ENCODE measurements around the gene SLCO4A1.
A peak's percentile ranks its signal among the peaks of the same experiment; 100 is the strongest.

SLCO4A1 gene

GRCh38 chr20:62638055-62638570 is 4.2 kb upstream of the SLCO4A1 start:
- no peak for DNase-seq (ENCODE audit: low read depth)

- DNase-seq (ENCODE audit: low read depth): no peak
These were observed 3.5 kb upstream of the SLCO4A1 start for GRCh38 chr20:62638679-62639406.

- DNase-seq (ENCODE audit: low read depth): no peak
These were observed 2.5 kb upstream of the SLCO4A1 start for GRCh38 chr20:62639765-62640164.

GRCh38 chr20:62640870-62641269 is 1.4 kb upstream of the SLCO4A1 start:
- DNase-seq (ENCODE audit: low read depth): no peak

- no peak for DNase-seq (ENCODE audit: low read depth)
These were observed 817 bp upstream of the SLCO4A1 start for GRCh38 chr20:62641321-62642050.

GRCh38 chr20:62642666-62643520 is 590 bp downstream of the SLCO4A1 start:
- peak; percentile 52 for DNase-seq (ENCODE audit: low read depth)

- no peak for DNase-seq (ENCODE audit: low read depth)
These were observed 1.3 kb downstream of the SLCO4A1 start for GRCh38 chr20:62643521-62644043.

GRCh38 chr20:62644044-62644795 is 1.9 kb downstream of the SLCO4A1 start:
- DNase-seq (ENCODE audit: low read depth): no peak

- no peak for DNase-seq (ENCODE audit: low read depth)
These were observed 2.6 kb downstream of the SLCO4A1 start for GRCh38 chr20:62644802-62645496.

- no peak for DNase-seq (ENCODE audit: low read depth)
These were observed 3.3 kb downstream of the SLCO4A1 start for GRCh38 chr20:62645613-62646012.

- DNase-seq (ENCODE audit: low read depth): no peak
These were observed 4.7 kb downstream of the SLCO4A1 start for GRCh38 chr20:62646851-62647520.

- no peak for DNase-seq (ENCODE audit: low read depth)
These were observed 5.4 kb downstream of the SLCO4A1 start for GRCh38 chr20:62647521-62648317.

- no peak for DNase-seq (ENCODE audit: low read depth)
These were observed 6.2 kb downstream of the SLCO4A1 start for GRCh38 chr20:62648318-62648995.

GRCh38 chr20:62649140-62649539 is 6.8 kb downstream of the SLCO4A1 start:
- no peak for DNase-seq (ENCODE audit: low read depth)

- no peak for DNase-seq (ENCODE audit: low read depth)
These were observed 8.4 kb downstream of the SLCO4A1 start for GRCh38 chr20:62650551-62651284.

GRCh38 chr20:62651285-62652021 is 9.2 kb downstream of the SLCO4A1 start:
- DNase-seq (ENCODE audit: low read depth): peak; percentile 48

All from stimulated activated CD8-positive, alpha-beta memory T cell treated with anti-CD3 and anti-CD28 coated beads, Interleukin-12 subunit alpha, Interleukin-12 subunit beta, amount 100 ng/mL, for 4 hours (primary cell).